ENCODE measurements around the gene TNN.

TNN gene

GRCh38 chr1:175147569-175147968, 79.9 kb downstream of the TNN start:
- no peak for DNase-seq (ENCODE audit: low spot score)

GRCh38 chr1:175148068-175148467, 80.4 kb downstream of the TNN start:
- no peak for DNase-seq (ENCODE audit: low spot score)

DNA sequence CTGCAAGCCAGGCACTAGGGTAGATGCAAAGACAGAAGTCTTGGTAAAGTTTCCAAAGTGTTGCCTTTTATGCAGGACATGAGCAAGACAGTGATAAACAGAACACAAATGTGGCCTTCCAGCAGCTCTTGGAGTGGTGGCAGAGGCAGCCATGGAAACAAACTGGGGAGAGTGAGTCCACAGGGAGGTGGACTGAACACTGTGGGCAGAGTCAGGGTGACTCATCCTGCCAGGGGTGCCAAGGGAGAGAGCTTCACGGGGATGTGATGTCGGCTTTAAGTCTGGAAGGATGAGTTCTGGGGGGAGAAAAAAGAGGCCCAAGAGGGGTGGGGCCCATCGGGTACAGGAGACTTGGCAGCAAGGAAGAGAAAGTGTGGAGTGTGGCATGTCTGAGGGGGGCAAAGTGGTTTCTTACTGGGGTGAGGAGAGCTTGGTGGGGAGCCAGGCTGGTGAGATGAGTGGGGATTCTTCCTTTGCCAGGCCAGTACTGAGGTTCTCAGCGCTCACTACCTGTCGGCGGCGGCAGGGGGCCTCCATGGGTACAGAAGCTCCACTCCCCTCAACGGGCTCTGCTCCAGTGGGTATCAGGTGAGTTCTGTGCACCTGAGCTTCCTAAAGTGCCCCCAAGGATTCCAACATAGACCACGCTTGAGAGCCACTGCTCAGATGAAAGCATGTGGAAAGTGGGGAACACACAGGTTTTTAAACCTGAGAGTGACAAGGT, 83.1 kb downstream of the TNN start:
- no peak for DNase-seq (ENCODE audit: low spot score)

DNA sequence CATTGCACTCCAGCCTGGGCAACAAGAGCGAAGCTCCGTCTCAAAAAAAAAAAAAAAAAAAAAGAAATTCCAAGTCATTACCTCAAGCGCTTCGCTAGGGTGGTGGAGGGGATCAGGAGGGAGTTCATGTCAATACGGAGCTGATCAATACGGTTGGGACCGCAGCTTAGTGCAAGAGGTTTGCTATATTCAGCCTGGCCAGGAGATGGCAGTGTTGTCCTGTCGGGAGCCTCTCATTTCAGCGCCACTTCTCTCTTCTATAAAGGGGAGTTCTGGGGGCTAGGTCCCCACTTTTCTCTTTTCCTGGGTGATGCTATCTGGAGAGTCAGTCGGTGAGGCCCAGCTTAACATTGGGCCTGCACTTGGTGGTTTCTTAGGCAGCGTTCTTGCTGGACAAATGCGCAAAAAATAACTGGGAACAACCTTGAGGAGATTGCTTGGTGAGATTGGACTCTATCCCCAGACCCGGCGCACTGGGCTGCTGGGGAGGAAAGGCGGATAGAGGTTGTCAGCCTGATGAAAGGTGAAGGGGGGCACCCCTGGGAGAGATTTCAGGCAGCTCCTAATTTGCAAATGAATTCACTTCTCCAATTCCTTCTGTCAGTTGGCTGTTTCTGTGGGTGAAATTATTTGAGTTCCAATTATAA, 84.5 kb downstream of the TNN start:
- DNase-seq (ENCODE audit: low spot score), result peak; percentile 19

DNA sequence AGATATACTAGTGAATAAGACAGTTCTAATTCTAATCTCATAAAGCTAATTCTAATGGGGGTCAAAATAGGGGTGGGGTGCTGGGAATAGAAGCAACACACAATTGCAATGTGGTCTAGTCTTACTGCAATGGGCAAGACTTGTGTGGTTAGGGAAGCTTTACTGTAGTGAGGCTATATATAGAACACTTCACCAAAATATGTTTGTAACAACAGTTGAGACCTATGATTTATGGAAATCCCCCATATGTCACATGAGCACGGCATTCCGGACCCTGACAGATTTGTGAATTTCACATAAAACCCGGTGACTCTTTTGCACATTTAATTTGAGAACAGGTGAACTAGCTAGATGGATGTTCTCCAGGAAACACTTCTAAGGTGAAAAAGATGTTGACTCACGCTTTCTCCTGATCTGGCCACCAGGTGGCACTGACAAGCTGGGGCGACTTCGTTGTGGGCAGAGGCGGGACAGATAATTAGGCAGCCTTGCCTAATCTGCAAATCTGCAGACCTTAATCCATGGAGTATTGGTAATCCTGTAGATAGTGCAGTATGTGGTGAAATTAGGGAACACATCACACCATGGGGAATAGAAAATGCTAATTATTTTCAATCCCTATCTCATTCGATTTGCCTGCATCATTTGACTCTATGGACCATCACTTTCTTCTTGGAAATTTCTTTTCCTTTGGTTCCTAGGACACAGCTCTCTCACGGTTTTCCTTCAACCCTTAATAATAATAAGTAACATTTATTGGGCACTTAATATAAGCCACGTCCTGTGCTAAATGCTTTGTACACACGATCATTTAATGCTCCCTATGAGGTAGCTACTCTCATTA, 87.2 kb downstream of the TNN start:
- peak; percentile 10 for DNase-seq (ENCODE audit: low spot score)

DNA sequence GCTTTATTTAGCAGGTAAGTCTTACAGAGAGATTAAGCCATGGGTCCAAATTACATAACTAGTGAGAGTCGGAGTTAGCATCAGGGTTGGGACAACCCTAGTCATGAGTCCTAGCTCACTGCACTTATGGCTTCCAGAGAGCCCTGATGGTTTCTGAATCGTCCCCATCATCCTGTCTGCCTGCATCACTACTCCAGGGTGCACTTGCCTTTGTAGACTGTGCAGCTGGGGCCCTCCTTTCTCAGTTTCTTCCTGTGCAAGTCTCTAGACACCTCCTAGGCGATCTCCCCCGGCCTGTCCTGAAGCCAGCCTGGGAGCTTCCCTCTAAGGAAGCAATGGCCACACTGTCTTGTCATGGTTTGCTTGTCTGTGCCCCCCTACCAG, 87.8 kb downstream of the TNN start:
- DNase-seq (ENCODE audit: low spot score), result no peak

- DNase-seq (ENCODE audit: low spot score), result no peak
Measured at GRCh38 chr1:175155936-175156335, 88.3 kb downstream of the TNN start.

DNA sequence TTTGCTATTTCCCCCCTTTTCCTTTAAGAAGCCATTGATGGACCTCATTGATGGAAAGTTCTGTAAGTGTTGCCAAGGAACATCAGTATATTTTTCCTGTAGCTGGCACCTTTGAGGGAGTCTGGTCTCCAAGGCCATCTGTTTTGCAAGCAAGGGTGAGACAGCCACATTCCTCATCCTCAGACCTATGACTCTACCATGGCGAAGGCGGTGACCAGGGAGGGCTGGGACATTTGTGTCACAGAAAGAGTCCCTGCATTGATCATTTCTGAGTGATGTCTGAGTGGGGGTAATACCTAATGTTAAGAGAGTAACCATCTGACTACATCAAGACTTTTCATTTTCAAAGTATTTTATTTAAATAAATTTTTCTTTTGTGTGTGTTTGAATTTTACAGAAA, 89.6 kb downstream of the TNN start:
- no peak for DNase-seq (ENCODE audit: low spot score)

DNA sequence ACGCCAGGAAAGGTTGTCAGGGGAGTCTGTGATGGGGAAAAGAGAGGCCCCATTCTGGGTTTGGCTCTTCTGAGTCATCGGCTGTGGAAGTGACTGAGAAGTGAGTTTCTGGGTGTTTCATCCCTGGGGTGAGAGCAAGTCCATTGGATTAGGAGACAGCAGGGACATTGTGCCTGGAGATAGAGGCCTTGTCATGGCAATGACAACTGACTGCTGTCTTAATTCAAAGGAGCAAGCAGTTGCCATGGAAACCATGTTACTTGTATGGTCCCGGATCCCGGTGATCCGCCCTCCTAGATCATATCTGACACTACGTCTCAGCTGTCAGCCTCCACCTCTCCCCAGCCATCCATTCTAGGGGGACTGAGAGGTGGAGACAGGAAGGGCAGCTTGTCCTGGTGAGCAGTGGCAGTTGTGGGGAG, 90.5 kb downstream of the TNN start:
- DNase-seq (ENCODE audit: low spot score), result no peak

GRCh38 chr1:175162955-175163354, 95.3 kb downstream of the TNN start:
- DNase-seq (ENCODE audit: low spot score), result no peak

- no peak for DNase-seq (ENCODE audit: low spot score)
Measured at GRCh38 chr1:175163702-175164101, 96.1 kb downstream of the TNN start.

GRCh38 chr1:175164751-175165150, 97.1 kb downstream of the TNN start:
- DNase-seq (ENCODE audit: low spot score), result no peak

GRCh38 chr1:175166746-175167145, 99.1 kb downstream of the TNN start:
- DNase-seq (ENCODE audit: low spot score), result no peak

DNA sequence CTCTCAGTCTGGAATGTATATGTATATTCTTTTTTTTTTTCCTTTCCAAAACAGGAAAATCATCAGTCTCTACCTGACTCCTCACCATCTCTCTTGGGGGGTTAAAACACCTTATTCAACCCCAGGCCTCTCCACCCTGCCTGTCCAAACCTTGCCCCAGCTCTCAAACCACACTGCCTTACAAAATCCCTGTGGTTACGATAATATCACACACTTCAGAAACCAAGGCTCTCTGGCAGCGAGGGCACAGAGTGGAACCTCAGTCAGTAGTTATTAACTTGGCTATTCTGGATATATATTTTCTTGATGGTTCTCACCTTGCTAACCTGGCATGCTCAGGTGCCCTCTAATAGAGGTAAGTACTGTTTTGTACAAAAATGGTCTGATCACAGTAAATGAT, 100.2 kb downstream of the TNN start:
- DNase-seq (ENCODE audit: low spot score), result no peak

GRCh38 chr1:175168782-175169181, 101.1 kb downstream of the TNN start:
- DNase-seq (ENCODE audit: low spot score), result no peak

- no peak for DNase-seq (ENCODE audit: low spot score)
Measured at GRCh38 chr1:175169286-175170018, 101.8 kb downstream of the TNN start.

DNA sequence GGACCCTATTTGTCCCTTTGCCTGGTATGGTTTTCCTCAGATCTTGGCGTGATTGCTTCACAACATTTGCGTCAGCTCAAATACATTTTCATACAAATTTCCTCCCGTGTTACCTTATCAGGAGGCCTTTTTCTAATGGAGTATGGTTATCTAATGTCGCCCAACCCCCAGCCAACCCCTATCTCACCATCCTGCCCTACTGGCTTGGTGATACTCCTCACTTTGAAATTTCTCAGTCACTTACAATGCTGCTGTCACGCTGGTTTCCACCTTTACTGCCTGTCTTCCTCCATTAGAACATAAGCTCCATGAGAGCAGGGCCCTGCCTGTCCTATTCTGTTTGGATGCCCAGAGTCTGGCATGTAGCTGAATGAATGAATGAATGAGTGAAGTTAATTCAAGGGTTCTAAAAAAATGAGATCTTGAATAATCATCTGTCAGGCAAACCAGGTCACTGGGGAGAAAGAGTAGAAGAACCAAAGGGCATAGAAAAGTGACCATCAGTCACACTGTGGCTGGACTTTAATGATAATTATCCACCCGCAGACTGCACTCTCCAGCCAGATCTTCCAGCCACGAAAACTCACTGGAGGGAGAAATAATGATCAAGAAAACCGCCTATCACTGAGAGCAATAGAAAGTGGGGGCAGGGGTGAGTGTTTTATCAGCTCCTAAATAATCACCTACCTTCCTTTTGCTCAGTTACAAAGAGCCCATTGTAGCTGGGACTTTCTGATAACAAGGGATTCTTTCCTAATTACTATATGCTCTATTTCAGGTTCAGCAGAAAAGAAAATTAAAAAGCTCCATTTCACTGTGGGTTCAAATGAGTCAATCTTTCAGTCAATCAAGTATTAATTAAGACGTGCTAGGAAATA, 103.6 kb downstream of the TNN start:
- DNase-seq (ENCODE audit: low spot score), result no peak

GRCh38 chr1:175172503-175172902, 104.9 kb downstream of the TNN start:
- no peak for DNase-seq (ENCODE audit: low spot score)

GRCh38 chr1:175173531-175173930, 105.9 kb downstream of the TNN start:
- no peak for DNase-seq (ENCODE audit: low spot score)

DNA sequence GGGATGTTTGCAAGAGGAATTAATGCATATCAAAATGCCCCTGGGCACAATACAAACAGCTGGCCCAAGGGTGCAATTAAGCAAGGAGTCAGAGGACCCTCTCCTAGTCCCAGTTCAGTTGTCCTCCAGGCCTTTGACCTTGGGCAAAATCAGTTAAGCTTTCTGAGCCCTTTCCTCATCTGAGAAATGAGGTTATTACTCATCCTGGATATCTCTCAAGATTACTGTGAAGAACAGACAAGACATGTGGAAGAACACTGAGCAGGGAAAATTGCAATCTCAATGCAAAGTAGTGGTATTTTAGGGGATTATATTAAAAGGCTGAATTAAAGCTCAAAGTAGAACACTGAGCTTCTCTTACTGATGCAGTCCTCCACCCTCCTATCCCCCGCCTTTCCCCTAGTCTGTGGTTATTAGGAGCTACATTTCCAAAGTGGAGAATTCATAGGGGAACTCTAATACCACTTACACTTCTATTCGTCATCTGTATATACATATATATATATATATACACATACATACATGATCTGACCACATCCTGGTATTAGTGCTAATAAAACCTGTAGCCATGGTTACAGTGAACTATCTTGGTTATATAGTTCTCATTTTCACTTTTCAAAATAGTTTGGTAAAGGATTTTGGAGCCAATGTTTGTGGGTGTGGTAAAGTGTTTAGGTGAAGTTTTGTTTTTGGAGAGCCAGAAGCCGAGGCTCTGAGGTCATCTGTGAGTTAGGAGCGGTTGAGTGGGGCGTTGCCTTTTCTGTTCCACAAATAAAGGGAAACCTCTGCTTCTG, 106.9 kb downstream of the TNN start:
- DNase-seq (ENCODE audit: low spot score), result no peak
